H54 (cell line): Measurements from ENCODE around the gene EFNB2.

Experiments used
- DNase-seq: peaks from one replicate; pipeline ENCODE4 v3.0.0; 2011; ENCODE audit warnings: low spot score, mixed read lengths; ENCODE audit not compliant: insufficient read length
- FAIRE-seq: peaks from 3 replicates; lab custom pipeline; 2011; peaks lifted over from hg19 to GRCh38; lab: Jason Lieb, UNC
- POLR2A ChIP-seq: IDR thresholded peaks from 2 replicates; pipeline ENCODE4 v1.6.1; 2011; ENCODE audit warnings: low read depth, mild to moderate bottlenecking, low read length

EFNB2 gene

GRCh38 chr13:106565127-106565775, 29.8 kb upstream of the EFNB2 start:
- no peak for TF ChIP-seq POLR2A
- FAIRE-seq, result peak; percentile 58
- DNase-seq, result no peak

- DNase-seq (no peak), FAIRE-seq (peak; percentile 96)
- TF ChIP-seq POLR2A, result no peak
These were observed 26.8 kb upstream of the EFNB2 start for GRCh38 chr13:106562301-106562700.

- FAIRE-seq (peak; percentile 94), DNase-seq (no peak)
- TF ChIP-seq POLR2A, result no peak
These were observed 26.2 kb upstream of the EFNB2 start for GRCh38 chr13:106561551-106562170.

- DNase-seq, result no peak
- FAIRE-seq, result peak; percentile 84
- TF ChIP-seq POLR2A, result no peak
These were observed 25.4 kb upstream of the EFNB2 start for GRCh38 chr13:106560821-106561220.

- FAIRE-seq, result no peak
- TF ChIP-seq POLR2A, result no peak
- no peak for DNase-seq
These were observed 23.1 kb upstream of the EFNB2 start for GRCh38 chr13:106558527-106558926.

GRCh38 chr13:106555631-106556328, 20.3 kb upstream of the EFNB2 start:
- DNase-seq (no peak), FAIRE-seq (peak; percentile 96)
- no peak for TF ChIP-seq POLR2A

GRCh38 chr13:106551751-106552150, 16.3 kb upstream of the EFNB2 start:
- no peak for TF ChIP-seq POLR2A
- DNase-seq (no peak), FAIRE-seq (peak; percentile 87)

- DNase-seq (no peak), FAIRE-seq (no peak)
- TF ChIP-seq POLR2A, result no peak
These were observed 15.9 kb upstream of the EFNB2 start for GRCh38 chr13:106551350-106551749.

- TF ChIP-seq POLR2A, result no peak
- FAIRE-seq (peak; percentile 91), DNase-seq (no peak)
These were observed 15.2 kb upstream of the EFNB2 start for GRCh38 chr13:106550570-106551135.

GRCh38 chr13:106548064-106548696, 12.7 kb upstream of the EFNB2 start:
- TF ChIP-seq POLR2A, result no peak
- FAIRE-seq (peak; percentile 86), DNase-seq (no peak)

- FAIRE-seq (peak; percentile 87), DNase-seq (no peak)
- no peak for TF ChIP-seq POLR2A
These were observed 6.4 kb upstream of the EFNB2 start for GRCh38 chr13:106541826-106542225.

- no peak for TF ChIP-seq POLR2A
- no peak for DNase-seq
- peak; percentile 83 for FAIRE-seq
These were observed 5.2 kb upstream of the EFNB2 start for GRCh38 chr13:106540613-106541012.

GRCh38 chr13:106537521-106537920, 2.1 kb upstream of the EFNB2 start:
- no peak for TF ChIP-seq POLR2A
- DNase-seq (no peak), FAIRE-seq (peak; percentile 95)
